Hematopoietic multipotent progenitor cell (in vitro differentiated cells): ENCODE measurements around the gene TSC22D1. TPM values are rescaled to one million over a fixed set of nuclear protein-coding genes. Genes with fewer than 3 reads are reported as not detected.
"Not testable (repeated sequence)": the region's sequence is repeated elsewhere in the genome, so short reads cannot be mapped to it uniquely, and the experiment has no call there.

Experiments
- DNase-seq, 3 donors: peaks; one replicate each; pipeline ENCODE4 v3.0.0-alpha.2; 2011 to 2015; ENCODE audit warnings: low read depth in 2 of 3, low spot score in 2 of 3
- total RNA-seq: library from RNA; depleted of rRNA; stranded (reverse); fragments of >200 nt; gene quantifications from one replicate; pipeline ENCODE4 v1.2.3, GENCODE V29; 2012

Gene TSC22D1
- 144 TPM for total RNA-seq

GRCh38 chr13:44575741-44576350 lies at the start of gene TSC22D1:
Gene TSC22D1, minus strand, starts transcription at chr13:44576330. Its CDS starts 256 bp downstream, at chr13:44576074.
- DNase-seq, result peak; percentile 49 to 68 (median 55)

GRCh38 chr13:44622708-44623107 lies 46.6 kb upstream of the TSC22D1 start:
- DNase-seq, result no peak

- no peak for DNase-seq
Observed at GRCh38 chr13:44622261-44622660, 46.1 kb upstream of the TSC22D1 start.

GRCh38 chr13:44620057-44620456 lies 43.9 kb upstream of the TSC22D1 start:
- DNase-seq, result no peak

- DNase-seq, result no peak
Observed at GRCh38 chr13:44619651-44620050, 43.5 kb upstream of the TSC22D1 start.

- DNase-seq, result no peak
Observed at GRCh38 chr13:44618326-44618725, 42.2 kb upstream of the TSC22D1 start.

GRCh38 chr13:44617648-44618047 lies 41.5 kb upstream of the TSC22D1 start:
- DNase-seq, result no peak

- no peak for DNase-seq
Observed at GRCh38 chr13:44609137-44609536, 33.0 kb upstream of the TSC22D1 start.

- no peak for DNase-seq
Observed at GRCh38 chr13:44605721-44606120, 29.6 kb upstream of the TSC22D1 start.

- DNase-seq, result no peak
Observed at GRCh38 chr13:44605275-44605674, 29.1 kb upstream of the TSC22D1 start.

- DNase-seq, result no peak
Observed at GRCh38 chr13:44601586-44601985, 25.5 kb upstream of the TSC22D1 start.

GRCh38 chr13:44593861-44594592 lies 17.9 kb upstream of the TSC22D1 start:
- DNase-seq, result not testable (repeated sequence)

GRCh38 chr13:44592216-44592847 lies 16.2 kb upstream of the TSC22D1 start:
- no peak for DNase-seq

GRCh38 chr13:44591316-44591715 lies 15.2 kb upstream of the TSC22D1 start:
- DNase-seq, result no peak

- DNase-seq, result no peak
Observed at GRCh38 chr13:44583137-44583536, 7.0 kb upstream of the TSC22D1 start.

- DNase-seq, result no peak
Observed at GRCh38 chr13:44578067-44578400, 1.9 kb upstream of the TSC22D1 start.

GRCh38 chr13:44577236-44578066 lies 1.3 kb upstream of the TSC22D1 start:
- peak; percentile 96 to 97 (median 97) for DNase-seq

GRCh38 chr13:44576351-44577235 lies 463 bp upstream of the TSC22D1 start:
- peak in 2 of 3 donors; percentile 31 to 35 for DNase-seq

GRCh38 chr13:44575035-44575434 lies 1.1 kb downstream of the TSC22D1 start:
- DNase-seq, result no peak

- DNase-seq, result no peak
Observed at GRCh38 chr13:44574466-44574855, 1.7 kb downstream of the TSC22D1 start.
